ENCODE measurements around the gene INAVA. TPM values are rescaled to one million over a fixed set of nuclear protein-coding genes. Genes with fewer than 3 reads are reported as not detected.

The INAVA gene
- total and polyA plus RNA-seq, 2 of the 13 experiments (the other 11 are each of a cell fraction or from before 2014, with no cell fraction given) = 6.0 to 13.5 TPM

DNA sequence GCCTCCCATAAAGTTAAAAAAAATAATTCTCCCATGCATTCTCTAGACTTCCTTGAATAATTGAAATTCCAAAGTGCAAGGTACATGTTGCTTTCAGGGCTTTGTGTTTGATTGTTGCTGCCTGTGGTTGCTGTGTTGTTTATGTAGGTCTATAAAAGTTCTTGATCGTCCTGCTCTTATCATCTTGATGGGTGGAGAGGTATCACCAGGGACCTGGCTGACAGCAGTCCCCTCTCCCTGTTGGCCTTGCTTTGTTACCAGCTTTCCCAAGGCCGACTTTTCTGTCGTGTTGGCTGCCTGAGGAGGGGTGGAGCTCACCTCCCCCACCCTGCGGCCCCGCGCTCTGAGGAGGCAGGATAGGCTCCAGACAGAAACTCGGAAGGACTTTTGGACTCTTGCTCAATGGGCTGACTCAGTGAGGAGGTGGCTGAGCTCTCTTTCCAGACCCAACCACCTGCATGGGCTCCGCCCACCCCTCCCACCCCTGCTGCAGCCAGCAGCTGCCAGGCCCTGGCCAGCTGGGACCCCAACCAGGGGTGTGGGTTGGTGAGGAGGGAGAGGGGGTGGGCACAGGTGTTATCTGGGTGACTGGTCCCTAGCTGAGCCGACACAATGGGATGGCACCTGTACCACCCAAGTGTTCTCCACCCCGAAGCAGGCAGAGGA, 2.0 kb downstream of the INAVA start (continued):
- TF ChIP-seq, protein P1, sequence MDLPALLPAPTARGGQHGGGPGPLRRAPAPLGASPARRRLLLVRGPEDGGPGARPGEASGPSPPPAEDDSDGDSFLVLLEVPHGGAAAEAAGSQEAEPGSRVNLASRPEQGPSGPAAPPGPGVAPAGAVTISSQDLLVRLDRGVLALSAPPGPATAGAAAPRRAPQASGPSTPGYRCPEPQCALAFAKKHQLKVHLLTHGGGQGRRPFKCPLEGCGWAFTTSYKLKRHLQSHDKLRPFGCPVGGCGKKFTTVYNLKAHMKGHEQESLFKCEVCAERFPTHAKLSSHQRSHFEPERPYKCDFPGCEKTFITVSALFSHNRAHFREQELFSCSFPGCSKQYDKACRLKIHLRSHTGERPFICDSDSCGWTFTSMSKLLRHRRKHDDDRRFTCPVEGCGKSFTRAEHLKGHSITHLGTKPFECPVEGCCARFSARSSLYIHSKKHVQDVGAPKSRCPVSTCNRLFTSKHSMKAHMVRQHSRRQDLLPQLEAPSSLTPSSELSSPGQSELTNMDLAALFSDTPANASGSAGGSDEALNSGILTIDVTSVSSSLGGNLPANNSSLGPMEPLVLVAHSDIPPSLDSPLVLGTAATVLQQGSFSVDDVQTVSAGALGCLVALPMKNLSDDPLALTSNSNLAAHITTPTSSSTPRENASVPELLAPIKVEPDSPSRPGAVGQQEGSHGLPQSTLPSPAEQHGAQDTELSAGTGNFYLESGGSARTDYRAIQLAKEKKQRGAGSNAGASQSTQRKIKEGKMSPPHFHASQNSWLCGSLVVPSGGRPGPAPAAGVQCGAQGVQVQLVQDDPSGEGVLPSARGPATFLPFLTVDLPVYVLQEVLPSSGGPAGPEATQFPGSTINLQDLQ (CRISPR knock-in tag; IDR thresholded peaks at IDR 0.05) = peak; percentile 15; the same call in 1 of the 2 replicates
- TF ChIP-seq CBX1 (IDR thresholded peaks at IDR 0.05; ENCODE audit: low read depth) (peak; percentile 88), PAF1 (CRISPR knock-in tag; IDR thresholded peaks at IDR 0.05) (no peak), ZFP90 (CRISPR knock-in tag; IDR thresholded peaks at IDR 0.05; ENCODE audit: borderline replicate concordance) (peak; percentile 62; the same call in 1 of the 2 replicates), KAT2B (IDR thresholded peaks at IDR 0.05; ENCODE audit: borderline replicate concordance, low read depth, low read length) (no peak), ZNF143 (CRISPR knock-in tag; IDR thresholded peaks at IDR 0.05) (no peak), ZFP36L1 (CRISPR knock-in tag; IDR thresholded peaks at IDR 0.05) (no peak), ZNF878 (CRISPR knock-in tag; IDR thresholded peaks at IDR 0.05) (no peak), ZNF788 (CRISPR knock-in tag; IDR thresholded peaks at IDR 0.05; ENCODE audit: borderline replicate concordance) (peak; percentile 85; the same call in 1 of the 2 replicates), RXRB (CRISPR knock-in tag; IDR thresholded peaks at IDR 0.05; ENCODE audit: borderline replicate concordance) (peak; percentile 85), ZMYM2 (CRISPR knock-in tag; IDR thresholded peaks at IDR 0.05) (no peak), MTF1 (CRISPR knock-in tag; IDR thresholded peaks at IDR 0.05) (no peak), TRAFD1 (CRISPR knock-in tag; IDR thresholded peaks at IDR 0.05; ENCODE audit: borderline replicate concordance) (no peak), ZNF296 (CRISPR knock-in tag; conservative IDR thresholded peaks at IDR 0.05) (no peak), ZNF510 (CRISPR knock-in tag; IDR thresholded peaks at IDR 0.05; ENCODE audit: low read depth) (no peak), SMAD9 (CRISPR knock-in tag; IDR thresholded peaks at IDR 0.05) (0 out of 2 replicates have a peak, but pooled peaks have one; percentile 68), YEATS4 (CRISPR knock-in tag; IDR thresholded peaks at IDR 0.05; ENCODE audit: borderline replicate concordance) (peak; percentile 77)
- TF ChIP-seq, protein P2, sequence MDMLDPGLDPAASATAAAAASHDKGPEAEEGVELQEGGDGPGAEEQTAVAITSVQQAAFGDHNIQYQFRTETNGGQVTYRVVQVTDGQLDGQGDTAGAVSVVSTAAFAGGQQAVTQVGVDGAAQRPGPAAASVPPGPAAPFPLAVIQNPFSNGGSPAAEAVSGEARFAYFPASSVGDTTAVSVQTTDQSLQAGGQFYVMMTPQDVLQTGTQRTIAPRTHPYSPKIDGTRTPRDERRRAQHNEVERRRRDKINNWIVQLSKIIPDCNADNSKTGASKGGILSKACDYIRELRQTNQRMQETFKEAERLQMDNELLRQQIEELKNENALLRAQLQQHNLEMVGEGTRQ (IDR thresholded peaks at IDR 0.05; ENCODE audit: low read depth, low read length) = no peak
- TF ChIP-seq, protein P2 (CRISPR knock-in tag; IDR thresholded peaks at IDR 0.05; ENCODE audit: borderline replicate concordance) = no peak
- TF ChIP-seq, protein P3, sequence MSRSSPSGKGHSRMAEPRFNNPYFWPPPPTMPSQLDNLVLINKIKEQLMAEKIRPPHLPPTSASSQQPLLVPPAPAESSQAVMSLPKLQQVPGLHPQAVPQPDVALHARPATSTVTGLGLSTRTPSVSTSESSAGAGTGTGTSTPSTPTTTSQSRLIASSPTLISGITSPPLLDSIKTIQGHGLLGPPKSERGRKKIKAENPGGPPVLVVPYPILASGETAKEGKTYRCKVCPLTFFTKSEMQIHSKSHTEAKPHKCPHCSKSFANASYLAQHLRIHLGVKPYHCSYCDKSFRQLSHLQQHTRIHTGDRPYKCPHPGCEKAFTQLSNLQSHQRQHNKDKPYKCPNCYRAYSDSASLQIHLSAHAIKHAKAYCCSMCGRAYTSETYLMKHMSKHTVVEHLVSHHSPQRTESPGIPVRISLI (CRISPR knock-in tag; IDR thresholded peaks at IDR 0.05; ENCODE audit: borderline replicate concordance) = peak; percentile 41; the same call in 1 of the 2 replicates
- TF ChIP-seq, protein P4, sequence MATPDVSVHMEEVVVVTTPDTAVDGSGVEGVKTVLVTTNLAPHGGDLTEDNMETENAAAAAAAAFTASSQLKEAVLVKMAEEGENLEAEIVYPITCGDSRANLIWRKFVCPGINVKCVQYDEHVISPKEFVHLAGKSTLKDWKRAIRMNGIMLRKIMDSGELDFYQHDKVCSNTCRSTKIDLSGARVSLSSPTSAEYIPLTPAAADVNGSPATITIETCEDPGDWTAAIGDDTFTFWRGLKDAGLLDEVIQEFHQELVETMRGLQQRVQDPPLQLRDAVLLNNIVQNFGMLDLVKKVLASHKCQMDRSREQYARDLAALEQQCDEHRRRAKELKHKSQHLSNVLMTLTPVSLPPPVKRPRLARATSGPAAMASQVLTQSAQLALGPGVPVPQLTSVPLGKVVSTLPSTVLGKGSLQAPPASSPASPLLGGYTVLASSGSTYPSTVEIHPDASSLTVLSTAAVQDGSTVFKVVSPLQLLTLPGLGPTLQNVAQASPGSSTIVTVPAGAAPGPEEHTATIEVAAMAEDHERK (CRISPR knock-in tag; IDR thresholded peaks at IDR 0.05; ENCODE audit: low read depth) = no peak
